Keratinocyte (primary cell): ENCODE data around the gene DEDD.

ENCODE experiments used
- CTCF ChIP-seq, 3 experiments: IDR thresholded peaks in 1 of 3; conservative IDR thresholded peaks in 1 of 3; optimal IDR thresholded peaks in 1 of 3; 2 replicates in 2 of 3; 3 replicates in 1 of 3; pipeline versions ENCODE3 to v1.5.1; 2011; ENCODE audit warnings: low read length in 3 of 3, mild to moderate bottlenecking in 3 of 3, moderate library complexity in 2 of 3, control low read depth in 1 of 3, inconsistent platforms in 1 of 3; ENCODE audit not compliant: insufficient read depth in 2 of 3; ENCODE audit errors: extremely low read depth in 1 of 3
- EZH2 ChIP-seq: IDR thresholded peaks from one replicate; pipeline ENCODE4 v1.6.1; 2012; ENCODE audit warnings: inconsistent platforms, mild to moderate bottlenecking, low read length, moderate library complexity

- TF ChIP-seq CTCF (optimal IDR thresholded peaks at IDR 0.05 in 1 of 3, IDR thresholded peaks at IDR 0.05 in 1 of 3, conservative IDR thresholded peaks at IDR 0.05 in 1 of 3; ENCODE audit: extremely low read depth in 1 of 3, insufficient read depth in 2 of 3, low read length in 3 of 3) (no peak), EZH2 (no peak)
Observed at GRCh38 chr1:161096530-161096929, 35.9 kb downstream of the DEDD start.
